MM.1S (cell line): Measurements from ENCODE around the gene YJEFN3.

Source experiments
- DNase-seq: peaks from one replicate; pipeline ENCODE4 v3.0.0-alpha.2; 2015
- H2AFZ ChIP-seq: fragments of 300-600 bp; sonication (generic); 2 replicates; pipeline ENCODE4 v1.6.0; 2016; ENCODE audit warnings: antibody characterized with exemption, low read length
- H3F3A ChIP-seq: fragments of 300-600 bp; sonication (generic); 2 replicates; pipeline ENCODE4 v1.6.1; 2016; ENCODE audit warnings: mild to moderate bottlenecking, antibody characterized with exemption, low read length, moderate library complexity, mixed read lengths; ENCODE audit not compliant: insufficient read depth
- H3K27ac ChIP-seq: fragments of 300-600 bp; sonication (generic); 2 replicates; pipeline ENCODE4 v1.5.1; 2016; ENCODE audit warnings: mild to moderate bottlenecking, low read length
- H3K27me3 ChIP-seq: fragments of 300-600 bp; sonication (generic); replicated peaks from 2 replicates; pipeline ENCODE4 v1.6.0; 2016; ENCODE audit warnings: low read length; ENCODE audit not compliant: insufficient read depth
- H3K36me3 ChIP-seq: fragments of 300-600 bp; sonication (generic); replicated peaks from 2 replicates; pipeline ENCODE4 v1.6.1; 2016; ENCODE audit warnings: mild to moderate bottlenecking, low read length, mixed read lengths; ENCODE audit not compliant: insufficient read depth
- H3K4me1 ChIP-seq: fragments of 300-600 bp; sonication (generic); 2 replicates; pipeline ENCODE4 v1.6.1; 2016; ENCODE audit warnings: low read length, mixed read lengths
- H3K4me2 ChIP-seq: fragments of 300-600 bp; sonication (generic); 2 replicates; pipeline ENCODE4 v1.6.0; 2016; ENCODE audit warnings: low read depth, low read length
- H3K4me3 ChIP-seq: fragments of 300-600 bp; sonication (generic); 2 replicates; pipeline ENCODE4 v1.5.1; 2016; ENCODE audit warnings: low read length, mixed read lengths
- H3K79me2 ChIP-seq: fragments of 300-600 bp; sonication (generic); 2 replicates; pipeline ENCODE4 v1.6.1; 2016; ENCODE audit warnings: mixed run types, low read length, mixed read lengths
- H3K9ac ChIP-seq: fragments of 300-600 bp; sonication (generic); 2 replicates; pipeline ENCODE4 v1.6.1; 2016; ENCODE audit warnings: low read length, mixed read lengths
- H3K9me2 ChIP-seq: fragments of 300-600 bp; sonication (generic); replicated peaks from 2 replicates; pipeline ENCODE4 v1.6.1; 2016; ENCODE audit warnings: mild to moderate bottlenecking, low read length, mixed read lengths; ENCODE audit not compliant: insufficient read depth
- H3K9me3 ChIP-seq: fragments of 300-600 bp; sonication (generic); replicated peaks from 2 replicates; pipeline ENCODE4 v1.6.1; 2016; ENCODE audit warnings: mild to moderate bottlenecking, low read length, mixed read lengths; ENCODE audit not compliant: insufficient read depth
- H4K20me1 ChIP-seq: fragments of 300-600 bp; sonication (generic); 2 replicates; pipeline ENCODE4 v1.6.1; 2016; ENCODE audit warnings: mild to moderate bottlenecking, low read length, moderate library complexity, mixed read lengths; ENCODE audit not compliant: insufficient read depth
- EZH2 ChIP-seq: fragments of 300-600 bp; sonication (generic); optimal IDR thresholded peaks from 2 replicates; pipeline ENCODE3; 2017; ENCODE audit warnings: low read depth, mild to moderate bottlenecking, antibody characterized with exemption, low read length, mixed read lengths
- EZH2phosphoT487 ChIP-seq: fragments of 300-600 bp; sonication (generic); IDR thresholded peaks from 2 replicates; pipeline ENCODE4 v1.6.1; 2018; ENCODE audit warnings: antibody characterized with exemption, low read length
- TF ChIP-seq, protein P1 (sequence below): fragments of 300-600 bp; sonication (generic); IDR thresholded peaks from 2 replicates; pipeline ENCODE4 v1.5.1; 2016; ENCODE audit warnings: antibody characterized with exemption, low read length, mixed read lengths

YJEFN3 gene

DNA sequence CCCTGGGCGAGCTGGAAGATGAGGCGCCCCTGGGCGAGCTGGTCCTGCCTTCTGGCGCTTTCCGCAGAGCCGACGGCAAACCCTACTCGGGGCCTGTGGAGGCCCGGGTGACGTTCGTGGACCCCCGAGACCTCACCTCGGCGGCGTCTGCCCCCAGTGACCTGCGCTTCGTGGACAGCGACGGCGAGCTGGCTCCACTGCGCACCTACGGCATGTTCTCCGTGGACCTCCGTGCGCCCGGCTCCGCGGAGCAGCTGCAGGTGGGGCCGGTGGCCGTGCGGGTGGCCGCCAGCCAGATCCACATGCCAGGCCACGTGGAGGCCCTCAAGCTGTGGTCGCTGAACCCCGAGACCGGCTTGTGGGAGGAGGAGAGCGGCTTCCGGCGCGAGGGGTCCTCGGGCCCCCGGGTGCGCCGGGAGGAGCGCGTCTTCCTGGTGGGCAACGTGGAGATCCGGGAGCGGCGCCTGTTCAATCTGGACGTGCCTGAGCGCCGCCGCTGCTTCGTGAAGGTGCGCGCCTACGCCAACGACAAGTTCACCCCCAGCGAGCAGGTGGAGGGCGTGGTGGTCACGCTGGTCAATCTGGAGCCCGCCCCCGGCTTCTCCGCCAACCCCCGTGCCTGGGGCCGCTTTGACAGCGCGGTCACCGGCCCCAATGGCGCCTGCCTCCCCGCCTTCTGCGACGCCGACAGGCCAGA, 15.7 kb downstream of the YJEFN3 start:
- Histone ChIP-seq H3K9me3 (no peaks in the 10 kb centered on the region), H3K4me3 (no peak overlapping the region), H4K20me1 (no peaks in the 10 kb centered on the region), H3K4me1 (no peaks in the 10 kb centered on the region), H3K9me2 (no peaks in the 10 kb centered on the region), H3F3A (no peaks in the 10 kb centered on the region), H3K27ac (no peak overlapping the region), H3K79me2 (no peaks in the 10 kb centered on the region), H2AFZ (no peak overlapping the region), H3K9ac (no peak overlapping the region), H3K27me3 (peaks cover 10% of the 10 kb centered on the region), H3K36me3 (no peaks in the 10 kb centered on the region), H3K4me2 (no peak overlapping the region)
- TF ChIP-seq EZH2phosphoT487: no peak
- TF ChIP-seq EZH2: no peak
- TF ChIP-seq, protein P1, sequence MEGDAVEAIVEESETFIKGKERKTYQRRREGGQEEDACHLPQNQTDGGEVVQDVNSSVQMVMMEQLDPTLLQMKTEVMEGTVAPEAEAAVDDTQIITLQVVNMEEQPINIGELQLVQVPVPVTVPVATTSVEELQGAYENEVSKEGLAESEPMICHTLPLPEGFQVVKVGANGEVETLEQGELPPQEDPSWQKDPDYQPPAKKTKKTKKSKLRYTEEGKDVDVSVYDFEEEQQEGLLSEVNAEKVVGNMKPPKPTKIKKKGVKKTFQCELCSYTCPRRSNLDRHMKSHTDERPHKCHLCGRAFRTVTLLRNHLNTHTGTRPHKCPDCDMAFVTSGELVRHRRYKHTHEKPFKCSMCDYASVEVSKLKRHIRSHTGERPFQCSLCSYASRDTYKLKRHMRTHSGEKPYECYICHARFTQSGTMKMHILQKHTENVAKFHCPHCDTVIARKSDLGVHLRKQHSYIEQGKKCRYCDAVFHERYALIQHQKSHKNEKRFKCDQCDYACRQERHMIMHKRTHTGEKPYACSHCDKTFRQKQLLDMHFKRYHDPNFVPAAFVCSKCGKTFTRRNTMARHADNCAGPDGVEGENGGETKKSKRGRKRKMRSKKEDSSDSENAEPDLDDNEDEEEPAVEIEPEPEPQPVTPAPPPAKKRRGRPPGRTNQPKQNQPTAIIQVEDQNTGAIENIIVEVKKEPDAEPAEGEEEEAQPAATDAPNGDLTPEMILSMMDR: no peak
- DNase-seq: no peak

DNA sequence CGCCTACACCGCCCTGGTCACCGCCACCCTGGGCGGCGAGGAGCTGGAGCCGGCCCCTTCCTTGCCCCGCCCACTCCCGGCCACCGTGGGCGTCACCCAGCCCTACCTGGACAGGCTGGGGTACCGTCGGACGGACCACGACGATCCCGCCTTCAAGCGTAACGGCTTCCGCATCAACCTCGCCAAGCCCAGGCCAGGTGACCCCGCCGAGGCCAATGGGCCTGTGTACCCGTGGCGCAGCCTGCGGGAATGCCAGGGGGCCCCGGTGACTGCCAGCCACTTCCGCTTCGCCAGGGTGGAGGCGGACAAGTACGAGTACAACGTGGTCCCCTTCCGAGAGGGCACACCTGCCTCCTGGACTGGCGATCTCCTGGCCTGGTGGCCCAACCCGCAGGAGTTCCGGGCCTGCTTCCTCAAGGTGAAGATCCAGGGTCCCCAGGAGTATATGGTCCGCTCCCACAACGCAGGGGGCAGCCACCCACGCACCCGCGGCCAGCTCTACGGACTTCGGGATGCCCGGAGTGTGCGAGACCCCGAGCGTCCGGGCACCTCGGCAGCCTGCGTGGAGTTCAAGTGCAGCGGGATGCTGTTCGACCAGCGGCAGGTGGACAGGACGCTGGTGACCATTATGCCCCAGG, 16.4 kb downstream of the YJEFN3 start:
- Histone ChIP-seq H3K9me2 (no peaks in the 10 kb centered on the region), H3K4me2 (no peak overlapping the region), H2AFZ (no peak overlapping the region), H3F3A (no peaks in the 10 kb centered on the region), H3K79me2 (no peaks in the 10 kb centered on the region), H3K36me3 (no peaks in the 10 kb centered on the region), H4K20me1 (no peaks in the 10 kb centered on the region), H3K4me1 (no peaks in the 10 kb centered on the region), H3K27ac (no peak overlapping the region), H3K4me3 (no peak overlapping the region), H3K27me3 (peaks cover 10% of the 10 kb centered on the region), H3K9me3 (no peaks in the 10 kb centered on the region), H3K9ac (no peak overlapping the region)
- no peak for DNase-seq
- no peak for TF ChIP-seq EZH2
- no peak for TF ChIP-seq EZH2phosphoT487
- TF ChIP-seq, protein P1: no peak

DNA sequence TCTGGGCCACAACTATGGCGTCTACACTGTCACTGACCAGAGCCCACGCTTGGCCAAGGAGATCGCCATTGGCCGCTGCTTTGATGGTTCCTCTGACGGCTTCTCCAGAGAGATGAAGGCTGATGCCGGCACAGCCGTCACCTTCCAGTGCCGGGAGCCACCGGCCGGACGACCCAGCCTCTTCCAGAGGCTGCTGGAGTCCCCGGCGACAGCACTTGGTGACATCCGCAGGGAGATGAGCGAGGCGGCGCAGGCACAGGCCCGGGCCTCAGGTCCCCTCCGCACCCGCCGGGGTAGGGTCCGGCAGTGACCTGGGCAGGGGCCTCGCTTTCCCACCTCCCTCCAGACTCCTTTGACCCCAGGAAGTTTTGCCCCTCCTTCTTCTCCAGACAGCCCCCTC, 17.0 kb downstream of the YJEFN3 start:
- TF ChIP-seq, protein P1: no peak
- TF ChIP-seq EZH2: no peak
- no peak for TF ChIP-seq EZH2phosphoT487
- H3K9me3 ChIP-seq: no peaks in the 10 kb centered on the region
- H3K36me3 ChIP-seq: no peaks in the 10 kb centered on the region
- H3K9me2 ChIP-seq: no peaks in the 10 kb centered on the region
- H2AFZ ChIP-seq: no peak overlapping the region
- no peak overlapping the region for H3K4me3 ChIP-seq
- H4K20me1 ChIP-seq: no peaks in the 10 kb centered on the region
- no peaks in the 10 kb centered on the region for H3F3A ChIP-seq
- no peak for DNase-seq
- H3K27ac ChIP-seq: no peak overlapping the region
- H3K27me3 ChIP-seq: peaks cover 11% of the 10 kb centered on the region
- no peaks in the 10 kb centered on the region for H3K79me2 ChIP-seq
- no peak overlapping the region for H3K4me2 ChIP-seq
- H3K9ac ChIP-seq: no peak overlapping the region
- H3K4me1 ChIP-seq: no peaks in the 10 kb centered on the region
